H1 (cell line): ENCODE results near the gene NAGLU. TPM values are rescaled to one million over a fixed set of nuclear protein-coding genes. Genes with fewer than 3 reads are reported as not detected.

Source experiments
- CTCF ChIA-PET: fragments of 300-600 bp; sonication (Branson Sonifier 250); formaldehyde crosslinking; loops from one replicate; lab custom pipeline; 2021; ENCODE audit not compliant: partially characterized antibody; lab: Charles Lee
- POLR2A ChIA-PET: fragments of 300-600 bp; sonication (Branson Sonifier 250); formaldehyde crosslinking; loops from one replicate; lab custom pipeline; 2021; ENCODE audit warnings: inconsistent platforms; ENCODE audit not compliant: partially characterized antibody; lab: Charles Lee
- DNase-seq, 2 experiments: peaks; one replicate each; pipeline versions ENCODE4 v3.0.0 to v3.0.0-alpha.2; 2010 to 2022; ENCODE audit warnings: low spot score in 2 of 2, low read depth in 1 of 2, mixed read lengths in 1 of 2
- FAIRE-seq: peaks from 2 replicates; lab custom pipeline; 2011; peaks lifted over from hg19 to GRCh38; lab: Jason Lieb, UNC
- H2AFZ ChIP-seq: 2 replicates; pipeline ENCODE4 v1.8.1; 2012; ENCODE audit warnings: low read length, inconsistent platforms
- H2AK5ac ChIP-seq: 2 replicates; pipeline ENCODE4 v1.6.1; 2013; ENCODE audit warnings: low read depth, low read length
- H2BK120ac ChIP-seq: replicated peaks from 2 replicates; pipeline ENCODE3; 2013; ENCODE audit warnings: low read depth, low read length, inconsistent platforms
- H2BK12ac ChIP-seq: 2 replicates; pipeline ENCODE4 v1.6.1; 2013; ENCODE audit warnings: low read depth, low read length
- H2BK15ac ChIP-seq: 2 replicates; pipeline ENCODE4 v1.6.1; 2013; ENCODE audit warnings: low read length
- H2BK20ac ChIP-seq: 2 replicates; pipeline ENCODE4 v1.6.1; 2013; ENCODE audit warnings: low read length
- H2BK5ac ChIP-seq: 2 replicates; pipeline ENCODE4 v1.6.1; 2013; ENCODE audit warnings: low read depth, low read length
- H3K14ac ChIP-seq: 2 replicates; pipeline ENCODE4 v1.6.1; 2013; ENCODE audit warnings: inconsistent platforms; ENCODE audit not compliant: insufficient read length
- H3K18ac ChIP-seq: 2 replicates; pipeline ENCODE4 v1.6.1; 2013; ENCODE audit warnings: low read length; ENCODE audit errors: extremely low read depth
- H3K23ac ChIP-seq: 2 replicates; pipeline ENCODE4 v1.6.1; 2013; ENCODE audit warnings: inconsistent platforms; ENCODE audit not compliant: insufficient read length
- H3K23me2 ChIP-seq: 2 replicates; pipeline ENCODE4 v1.6.1; 2013; ENCODE audit warnings: low read depth, low read length
- H3K27ac ChIP-seq: 2 replicates; pipeline ENCODE4 v1.6.1; 2011; ENCODE audit warnings: low read depth, low read length, inconsistent platforms
- H3K27me3 ChIP-seq, 4 experiments: replicated peaks in 1 of 4; 1 replicate in 1 of 4; 2 replicates in 3 of 4; pipeline versions ENCODE4 v1.6.1 to v1.8.1; 2011 to 2013; ENCODE audit warnings: low read length in 3 of 4, mild to moderate bottlenecking in 3 of 4, inconsistent platforms in 2 of 4, mixed read lengths in 2 of 4, moderate library complexity in 1 of 4; ENCODE audit not compliant: control insufficient read depth in 3 of 4, insufficient read depth in 3 of 4; ENCODE audit errors: extremely low read depth in 1 of 4
- H3K36me3 ChIP-seq, 4 experiments: 2 replicates each; pipeline versions ENCODE4 v1.6.1 to v1.8.1; 2011 to 2013; ENCODE audit warnings: mild to moderate bottlenecking in 4 of 4, low read length in 3 of 4, moderate library complexity in 2 of 4, control low read depth in 1 of 4, inconsistent platforms in 1 of 4; ENCODE audit not compliant: insufficient read depth in 4 of 4, control insufficient read depth in 2 of 4
- H3K4ac ChIP-seq: replicated peaks from 2 replicates; pipeline ENCODE3; 2013; ENCODE audit warnings: low read length, low read depth, mixed read lengths, inconsistent platforms; ENCODE audit not compliant: insufficient read length
- H3K4me1 ChIP-seq, 4 experiments: replicated peaks in 1 of 4; 1 replicate in 1 of 4; 2 replicates in 3 of 4; pipeline versions ENCODE4 v1.6.1 to v1.8.1; 2011 to 2013; ENCODE audit warnings: low read length in 3 of 4, inconsistent platforms in 2 of 4, mixed read lengths in 1 of 4; ENCODE audit not compliant: insufficient read depth in 4 of 4, control insufficient read depth in 3 of 4
- H3K4me2 ChIP-seq, 2 experiments: 2 replicates each; pipeline versions ENCODE4 v1.6.1 to v1.8.1; 2011 to 2013; ENCODE audit warnings: low read depth in 2 of 2, low read length in 2 of 2, control low read depth in 1 of 2, inconsistent platforms in 1 of 2, mild to moderate bottlenecking in 1 of 2; ENCODE audit not compliant: insufficient read depth in 1 of 2
- H3K4me3 ChIP-seq, 4 experiments: fragments of 200-600, 300-600 bp in 1 of 4; sonication (generic), shearing (Covaris generic), sonication (Bioruptor Twin) in 1 of 4; 2 replicates each; pipeline versions ENCODE4 v1.5.1 to v1.8.1; 2011 to 2016; ENCODE audit warnings: low read length in 4 of 4, low read depth in 3 of 4, control low read depth in 2 of 4, inconsistent platforms in 2 of 4, mild to moderate bottlenecking in 2 of 4, mixed read lengths in 1 of 4, moderate library complexity in 1 of 4; ENCODE audit not compliant: insufficient read depth in 2 of 4; ENCODE audit errors: extremely low read depth in 1 of 4
- H3K56ac ChIP-seq: replicated peaks from 2 replicates; pipeline ENCODE3; 2013; ENCODE audit warnings: low read depth, mild to moderate bottlenecking, mixed read lengths, low read length, inconsistent platforms; ENCODE audit not compliant: insufficient read length
- H3K79me1 ChIP-seq: 2 replicates; pipeline ENCODE4 v1.6.1; 2013; ENCODE audit warnings: low read depth, low read length, control low read depth
- H3K79me2 ChIP-seq, 2 experiments: 2 replicates each; pipeline versions ENCODE4 v1.6.1 to v1.8.1; 2012 to 2013; ENCODE audit warnings: low read length in 2 of 2, mild to moderate bottlenecking in 2 of 2, inconsistent platforms in 1 of 2; ENCODE audit not compliant: insufficient read depth in 2 of 2, control insufficient read depth in 1 of 2
- H3K9ac ChIP-seq, 4 experiments: replicated peaks in 1 of 4; 1 replicate in 1 of 4; 2 replicates in 3 of 4; pipeline versions ENCODE4 v1.6.1 to v1.8.1; 2011 to 2013; ENCODE audit warnings: low read depth in 3 of 4, low read length in 3 of 4, control low read depth in 2 of 4, mild to moderate bottlenecking in 2 of 4, moderate library complexity in 2 of 4, inconsistent platforms in 1 of 4; ENCODE audit errors: extremely low read depth in 1 of 4
- H3K9me3 ChIP-seq, 2 experiments: 2 replicates each; pipeline versions ENCODE4 v1.6.1 to v1.8.1; 2012 to 2013; ENCODE audit warnings: mild to moderate bottlenecking in 2 of 2, moderate library complexity in 2 of 2, control low read depth in 1 of 2, inconsistent platforms in 1 of 2, low read depth in 1 of 2, low read length in 1 of 2, mixed read lengths in 1 of 2; ENCODE audit not compliant: insufficient read depth in 2 of 2
- H4K20me1 ChIP-seq, 2 experiments: replicated peaks in 1 of 2; 2 replicates each; pipeline versions ENCODE3 to v1.8.1; 2011 to 2013; ENCODE audit warnings: inconsistent platforms in 2 of 2, low read length in 2 of 2, mild to moderate bottlenecking in 1 of 2; ENCODE audit not compliant: insufficient read depth in 2 of 2, control insufficient read depth in 1 of 2
- H4K5ac ChIP-seq: 2 replicates; pipeline ENCODE4 v1.6.1; 2013; ENCODE audit warnings: low read length, low read depth, mixed read lengths, inconsistent platforms; ENCODE audit not compliant: insufficient read length
- H4K8ac ChIP-seq: 2 replicates; pipeline ENCODE4 v1.8.0; 2013; ENCODE audit warnings: mild to moderate bottlenecking, moderate library complexity, low read length, inconsistent platforms; ENCODE audit not compliant: insufficient read depth; ENCODE audit errors: extremely low read depth
- H4K91ac ChIP-seq: replicated peaks from 2 replicates; pipeline ENCODE3; 2013; ENCODE audit warnings: low read length, mixed read lengths, inconsistent platforms; ENCODE audit not compliant: insufficient read length
- CTCF ChIP-seq, 3 experiments: IDR thresholded peaks; 1 replicate in 2 of 3; 2 replicates in 1 of 3; pipeline versions ENCODE4 v1.5.1 to v1.6.1; 2011; ENCODE audit warnings: low read length in 3 of 3, mild to moderate bottlenecking in 3 of 3, inconsistent platforms in 2 of 3, low read depth in 1 of 3, moderate library complexity in 1 of 3; ENCODE audit not compliant: insufficient read depth in 1 of 3; ENCODE audit errors: control extremely low read depth in 1 of 3
- KDM1A ChIP-seq: fragments of 200-600, 300-600 bp; sonication (generic); IDR thresholded peaks from 2 replicates; pipeline ENCODE4 v1.7.1; 2016; ENCODE audit warnings: mild to moderate bottlenecking, low read length, borderline replicate concordance
- WGBS, 2 experiments: shearing (Covaris generic) in 1 of 2; methylation state at CpG; one replicate each; pipeline versions ENCODE4 v1.1.6 to v1.1.7; 2013 to 2015; ENCODE audit warnings: low lambda C conversion rate in 2 of 2, mixed read lengths in 2 of 2, inconsistent platforms in 1 of 2, low coverage in 1 of 2, missing lambda C conversion rate in 1 of 2; ENCODE audit not compliant: insufficient replicate concordance in 2 of 2, insufficient coverage in 1 of 2, insufficient read length in 1 of 2; ENCODE audit errors: extremely low coverage in 1 of 2, missing lambda C conversion rate in 1 of 2; 5-methylcytosine and 5-hydroxymethylcytosine counted together
- polyA plus RNA-seq, 7 experiments: library from polyadenylated mRNA; depleted of rRNA in 3 of 7; stranded (reverse) in 5 of 7; unstranded in 2 of 7; fragments of >200 nt in 5 of 7; fragments of 200-250 nt in 2 of 7; gene quantifications; 1 replicate in 5 of 7; 2 replicates in 1 of 7; 4 replicates in 1 of 7; pipeline versions ENCODE4 v1.2.1 to v1.2.3, GENCODE V29; 2011 to 2013; ENCODE audit warnings: missing spikeins in 2 of 7, mixed read lengths in 2 of 7
- total RNA-seq: library from RNA; stranded (reverse); fragmentation: NEBNext Ultra II Directional; extraction: Animal tissue kit (Norgen Biotek cat#: 25700); gene quantifications from 2 replicates; pipeline ENCODE4 v1.2.1, GENCODE V29; 2021

Gene NAGLU
- total and polyA plus RNA-seq, 2 of the 8 experiments (the other 6 are each of a cell fraction or from before 2014, with no cell fraction given): 21.3 to 21.6 TPM

DNA sequence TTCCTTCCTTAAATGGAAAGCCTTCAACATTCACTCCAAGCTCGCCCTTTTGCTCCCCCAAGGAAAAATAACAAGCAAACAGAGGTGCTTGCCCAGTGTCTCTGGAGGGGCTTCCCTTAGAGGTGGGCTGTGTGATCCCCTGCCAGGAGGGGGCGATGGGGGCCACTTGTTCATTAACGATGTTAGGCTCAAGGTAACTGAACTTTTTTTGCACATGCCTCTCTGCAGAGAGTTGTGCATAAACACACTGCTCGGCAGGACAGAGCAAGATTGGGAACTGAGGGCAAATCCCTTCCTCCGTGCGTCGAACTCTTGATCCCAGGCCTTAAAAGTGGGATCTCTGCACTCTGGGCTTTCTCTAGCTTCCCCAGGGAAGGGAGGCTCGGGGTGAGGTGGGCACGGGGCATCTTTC is 15.5 kb upstream of the NAGLU start:
- peak; percentile 11 to 48 (median 46); a peak in 3 of 4 replicates for TF ChIP-seq CTCF (IDR thresholded peaks at IDR 0.05; ENCODE audit: control extremely low read depth in 1 of 3, insufficient read depth in 1 of 3, low read depth in 1 of 3, low read length in 3 of 3)
- no peak for TF ChIP-seq KDM1A
- no peak overlapping the region for H4K8ac ChIP-seq
- DNase-seq (peak in 1 of 2 experiments; percentile 55), FAIRE-seq (no peak)
- no peaks in the 10 kb centered on the region; a peak in 3 of 7 replicates for H3K27me3 ChIP-seq
- peak overlapping the region; percentile 29 to 44; a peak in 2 of 4 replicates for H3K4me2 ChIP-seq
- no peaks in the 10 kb centered on the region for H3K9me3 ChIP-seq
- peaks cover 3 to 9% (median 5%) of the 10 kb centered on the region in 4 experiments; a peak in 5 of 8 replicates for H3K36me3 ChIP-seq
- no peak overlapping the region for H3K23ac ChIP-seq
- no peak overlapping the region for H3K56ac ChIP-seq
- peaks cover 2 to 7% of the 10 kb centered on the region in 2 experiments for H4K20me1 ChIP-seq
- H3K4me3 ChIP-seq: no peak overlapping the region
- no peaks in the 10 kb centered on the region for H3K79me2 ChIP-seq
- no peak overlapping the region for H3K9ac ChIP-seq
- H4K5ac ChIP-seq: no peak overlapping the region
- no peak overlapping the region for H3K14ac ChIP-seq
- WGBS, 2 experiments: 74% methylated on average over 9 of the region's 9 CpGs; no CpG with 5 or more reads in 1 of the 2 experiments
- H2AFZ ChIP-seq: no peak overlapping the region
- no peak overlapping the region for H2AK5ac ChIP-seq
- no peak overlapping the region for H2BK20ac ChIP-seq
- no peaks in the 10 kb centered on the region for H3K79me1 ChIP-seq
- H3K23me2 ChIP-seq: no peaks in the 10 kb centered on the region
- peaks cover 6 to 18% (median 15%) of the 10 kb centered on the region in 4 experiments for H3K4me1 ChIP-seq
- H2BK120ac ChIP-seq: no peak overlapping the region
- no peak overlapping the region for H2BK5ac ChIP-seq
- no peak overlapping the region for H3K18ac ChIP-seq
- H2BK12ac ChIP-seq: no peak overlapping the region
- no peak overlapping the region for H4K91ac ChIP-seq
- no peak overlapping the region for H2BK15ac ChIP-seq
- ChIA-PET POLR2A (interaction anchor here (0.6 to 2.2 kb wide), 6 partner anchors 16 to 503 kb away, joined by 3 to 14 read pairs (median 6); partner anchors contain the start of genes DNAJC7 and NAGLU), CTCF (interaction anchor here (0.6 to 5.8 kb wide), 22 partner anchors 9 to 216 kb away, joined by 3 to 69 read pairs (median 5); partner anchors contain the start of gene CAVIN1)
- H3K4ac ChIP-seq: no peak overlapping the region
- no peak overlapping the region for H3K27ac ChIP-seq
